ES-I3 (cell line): ENCODE results near the gene IQGAP2.

Experiments used
- H3K36me3 ChIP-seq: 2 replicates; pipeline ENCODE4 v1.6.1; 2013; ENCODE audit warnings: mild to moderate bottlenecking, low read length, control low read depth, moderate library complexity; ENCODE audit not compliant: insufficient read depth
- H3K4me1 ChIP-seq: 2 replicates; pipeline ENCODE4 v1.6.1; 2013; ENCODE audit warnings: mild to moderate bottlenecking, control low read depth, low read length; ENCODE audit not compliant: insufficient read depth
- H3K9ac ChIP-seq: 2 replicates; pipeline ENCODE4 v1.6.1; 2013; ENCODE audit warnings: low read depth, mild to moderate bottlenecking, low read length, moderate library complexity
- H3K9me3 ChIP-seq: 2 replicates; pipeline ENCODE4 v1.6.1; 2013; ENCODE audit warnings: mild to moderate bottlenecking, low read length, moderate library complexity; ENCODE audit not compliant: control insufficient read depth, insufficient read depth

Gene IQGAP2

GRCh38 chr5:76439929-76440328, 36.8 kb downstream of the IQGAP2 start:
- peaks cover 5% of the 10 kb centered on the region; the same call in 1 of the 2 replicates for H3K4me1 ChIP-seq
- H3K9me3 ChIP-seq = no peaks in the 10 kb centered on the region
- H3K9ac ChIP-seq = no peak overlapping the region
- H3K36me3 ChIP-seq = no peaks in the 10 kb centered on the region

- no peak overlapping the region for H3K9ac ChIP-seq
- H3K36me3 ChIP-seq = no peaks in the 10 kb centered on the region
- peaks cover 5% of the 10 kb centered on the region; the same call in 1 of the 2 replicates for H3K4me1 ChIP-seq
- no peaks in the 10 kb centered on the region for H3K9me3 ChIP-seq
Measured at GRCh38 chr5:76441101-76441500, 38.0 kb downstream of the IQGAP2 start.

DNA sequence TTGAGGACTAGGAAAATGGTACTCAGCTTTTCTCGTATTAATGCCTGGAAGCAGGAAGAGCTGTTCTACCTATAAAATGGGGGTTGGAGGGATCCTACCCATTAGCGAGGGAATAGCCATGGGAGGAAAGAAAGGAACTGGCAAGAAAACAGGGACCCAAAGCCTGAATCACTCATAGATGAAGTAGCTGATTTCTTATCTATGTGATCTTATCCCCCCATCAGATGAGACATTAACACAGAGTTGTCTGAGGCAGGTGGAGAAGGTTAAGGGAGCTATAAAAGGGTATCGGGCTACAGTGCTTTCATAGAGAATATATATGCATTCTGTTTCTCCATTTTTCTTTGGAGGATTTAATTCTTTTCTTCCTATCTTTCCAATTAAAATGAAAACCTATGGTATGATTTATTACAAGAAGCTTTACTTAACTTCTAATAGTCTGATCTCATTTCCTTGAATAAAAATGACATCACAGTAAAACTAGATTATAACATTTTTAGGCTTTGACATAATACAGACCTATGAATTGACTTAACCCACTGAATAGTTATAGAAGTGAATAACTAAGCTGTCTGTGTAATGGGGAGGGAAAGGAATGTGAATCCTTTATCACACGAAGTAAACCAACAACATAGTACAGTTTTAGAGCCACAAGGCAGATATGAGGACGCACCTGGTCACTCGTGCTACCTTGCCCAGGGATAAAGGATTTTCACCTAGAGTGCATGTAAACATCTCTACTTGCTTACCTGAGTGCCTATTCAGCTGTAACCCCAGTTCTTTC, 39.0 kb downstream of the IQGAP2 start:
- no peaks in the 10 kb centered on the region for H3K9me3 ChIP-seq
- peaks cover 8% of the 10 kb centered on the region for H3K4me1 ChIP-seq
- H3K9ac ChIP-seq = no peak overlapping the region
- no peaks in the 10 kb centered on the region for H3K36me3 ChIP-seq

GRCh38 chr5:76443066-76443800, 40.1 kb downstream of the IQGAP2 start:
- H3K9me3 ChIP-seq = no peaks in the 10 kb centered on the region
- H3K9ac ChIP-seq = no peak overlapping the region
- no peaks in the 10 kb centered on the region for H3K36me3 ChIP-seq
- H3K4me1 ChIP-seq = peaks cover 9% of the 10 kb centered on the region

GRCh38 chr5:76445063-76445462, 42.0 kb downstream of the IQGAP2 start:
- H3K9ac ChIP-seq = no peak overlapping the region
- H3K4me1 ChIP-seq = peaks cover 9% of the 10 kb centered on the region
- no peaks in the 10 kb centered on the region for H3K9me3 ChIP-seq
- H3K36me3 ChIP-seq = no peaks in the 10 kb centered on the region

DNA sequence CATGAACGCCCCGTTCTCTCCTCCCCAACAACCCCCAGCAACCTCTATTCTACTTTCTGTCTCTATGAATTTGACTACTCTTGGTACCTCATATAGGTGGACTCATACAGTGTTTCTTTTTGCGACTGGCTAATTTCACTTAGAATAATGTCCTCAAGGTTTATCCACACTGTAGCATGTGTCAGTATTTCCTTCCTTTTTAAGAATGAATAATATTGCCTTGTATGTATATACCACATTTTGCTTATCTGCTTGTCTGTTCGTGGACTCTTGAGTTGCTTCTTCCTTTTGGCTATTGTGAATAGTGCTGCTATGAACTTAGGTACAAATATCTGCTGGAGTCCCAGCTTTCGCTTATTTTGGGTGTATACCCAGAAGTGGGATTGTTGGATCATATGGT, 42.7 kb downstream of the IQGAP2 start:
- Histone ChIP-seq H3K36me3 (no peaks in the 10 kb centered on the region), H3K4me1 (peaks cover 9% of the 10 kb centered on the region), H3K9me3 (no peaks in the 10 kb centered on the region), H3K9ac (no peak overlapping the region)

GRCh38 chr5:76446776-76447175, 43.7 kb downstream of the IQGAP2 start:
- Histone ChIP-seq H3K36me3 (no peaks in the 10 kb centered on the region), H3K4me1 (peaks cover 6% of the 10 kb centered on the region), H3K9me3 (no peaks in the 10 kb centered on the region), H3K9ac (no peak overlapping the region)

DNA sequence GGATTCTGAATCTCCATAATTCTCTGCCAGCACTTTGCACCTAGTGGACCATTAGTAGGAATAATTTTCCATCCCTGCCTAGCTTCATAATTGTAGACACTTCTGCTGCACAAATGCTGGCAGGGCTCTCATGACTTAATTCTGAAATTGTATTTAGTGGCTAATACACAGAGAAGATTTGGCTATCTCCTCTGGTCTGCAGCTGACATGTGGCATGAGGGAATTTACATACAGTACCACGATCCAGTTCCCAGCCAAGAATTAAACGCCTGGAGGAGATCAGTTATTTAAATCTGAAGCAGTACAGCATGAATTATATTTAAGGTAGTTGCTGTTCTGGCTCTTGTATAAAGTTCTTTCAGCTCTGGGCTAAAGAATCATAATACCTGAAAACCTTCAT, 46.5 kb downstream of the IQGAP2 start:
- no peak overlapping the region for H3K9ac ChIP-seq
- no peaks in the 10 kb centered on the region for H3K9me3 ChIP-seq
- H3K36me3 ChIP-seq = no peaks in the 10 kb centered on the region
- peaks cover 8% of the 10 kb centered on the region for H3K4me1 ChIP-seq

GRCh38 chr5:76450054-76450453, 47.0 kb downstream of the IQGAP2 start:
- Histone ChIP-seq H3K9ac (no peak overlapping the region), H3K9me3 (no peaks in the 10 kb centered on the region), H3K4me1 (peaks cover 8% of the 10 kb centered on the region), H3K36me3 (no peaks in the 10 kb centered on the region)

GRCh38 chr5:76451031-76451701, 48.1 kb downstream of the IQGAP2 start:
- H3K9ac ChIP-seq = no peak overlapping the region
- no peaks in the 10 kb centered on the region for H3K36me3 ChIP-seq
- H3K4me1 ChIP-seq = peaks cover 15% of the 10 kb centered on the region
- H3K9me3 ChIP-seq = no peaks in the 10 kb centered on the region

DNA sequence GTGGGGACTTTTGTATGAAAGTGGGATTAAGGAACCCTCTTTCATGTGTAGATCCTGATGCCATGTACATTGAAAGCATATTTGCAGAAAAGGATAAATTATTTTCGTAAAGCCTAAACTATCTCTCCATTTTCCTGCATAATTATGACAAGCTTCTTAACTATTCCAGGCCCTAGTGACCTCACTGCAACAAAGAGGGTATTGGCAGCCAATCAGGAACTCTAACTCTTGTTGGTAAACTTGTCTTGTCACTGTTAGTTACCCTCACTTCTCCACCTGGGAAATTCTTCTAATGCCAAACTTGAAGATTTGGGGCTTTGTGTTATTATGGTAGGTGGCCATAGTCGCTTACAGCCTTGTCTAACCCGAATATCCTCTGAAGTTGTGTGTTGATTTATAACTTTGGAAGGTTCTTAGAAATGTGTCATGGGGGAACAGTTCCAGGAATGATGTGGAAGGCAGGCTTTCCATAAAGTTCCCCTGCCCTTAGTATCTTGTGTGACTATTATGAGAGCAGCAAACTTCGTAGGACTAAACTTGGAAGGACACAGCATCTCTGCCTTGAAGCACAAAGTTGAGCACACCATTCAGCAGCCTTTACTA, 52.5 kb downstream of the IQGAP2 start:
- Histone ChIP-seq H3K9ac (no peak overlapping the region), H3K9me3 (no peaks in the 10 kb centered on the region), H3K4me1 (peaks cover 24% of the 10 kb centered on the region), H3K36me3 (no peaks in the 10 kb centered on the region)

- Histone ChIP-seq H3K9ac (no peak overlapping the region), H3K4me1 (peaks cover 24% of the 10 kb centered on the region), H3K36me3 (no peaks in the 10 kb centered on the region), H3K9me3 (no peaks in the 10 kb centered on the region)
Measured at GRCh38 chr5:76456258-76456657, 53.2 kb downstream of the IQGAP2 start.

- peaks cover 20% of the 10 kb centered on the region for H3K4me1 ChIP-seq
- H3K9me3 ChIP-seq = no peaks in the 10 kb centered on the region
- no peak overlapping the region for H3K9ac ChIP-seq
- H3K36me3 ChIP-seq = no peaks in the 10 kb centered on the region
Measured at GRCh38 chr5:76457674-76458485, 54.8 kb downstream of the IQGAP2 start.

GRCh38 chr5:76458486-76458830, 55.4 kb downstream of the IQGAP2 start:
- Histone ChIP-seq H3K4me1 (peaks cover 20% of the 10 kb centered on the region), H3K9ac (no peak overlapping the region), H3K36me3 (no peaks in the 10 kb centered on the region), H3K9me3 (no peaks in the 10 kb centered on the region)
